Gastroesophageal sphincter (tissue), 3 donors: ENCODE measurements around the gene CCDC54.

ENCODE experiments used
- CTCF ChIP-seq, 4 experiments: fragments of 200-600 bp in 2 of 4; fragments of 450-650 bp in 2 of 4; sonication (generic) in 1 of 4; IDR thresholded peaks; one replicate each; pipeline ENCODE4 v1.5.1; 2017 to 2019; ENCODE audit warnings: antibody characterized with exemption in 4 of 4, mild to moderate bottlenecking in 2 of 4, moderate library complexity in 2 of 4
- EP300 ChIP-seq: sonication (generic); formaldehyde crosslinking; IDR thresholded peaks from one replicate; pipeline ENCODE4 v1.6.1; 2017; ENCODE audit warnings: antibody characterized with exemption, mild to moderate bottlenecking
- POLR2A ChIP-seq, 2 donors: fragments of 450-650 bp; IDR thresholded peaks; one replicate each; pipeline ENCODE4 v1.6.1; 2017; ENCODE audit warnings: antibody characterized with exemption in 2 of 2, mild to moderate bottlenecking in 2 of 2, moderate library complexity in 1 of 2

- TF ChIP-seq POLR2A (IDR thresholded peaks at IDR 0.05), result no peak
- no peak for TF ChIP-seq EP300
- no peak for TF ChIP-seq CTCF (IDR thresholded peaks at IDR 0.05)
These were observed 30.1 kb downstream of the CCDC54 start for GRCh38 chr3:107407355-107407754.
